SU-DHL-6 (cell line): ENCODE measurements around the gene CRTC2.

Experiments
- H2AFZ ChIP-seq: fragments of 200-600 bp; sonication (generic); 2 replicates; pipeline ENCODE4 v1.6.1; 2014; ENCODE audit warnings: low read depth, mild to moderate bottlenecking, moderate library complexity, mixed read lengths, antibody characterized with exemption, low read length; ENCODE audit not compliant: severe bottlenecking
- H3F3A ChIP-seq: fragments of 200-600 bp; shearing (Covaris generic); 2 replicates; pipeline ENCODE4 v1.6.0; 2016; ENCODE audit warnings: antibody characterized with exemption, mild to moderate bottlenecking; ENCODE audit not compliant: insufficient read depth
- H3K27ac ChIP-seq: fragments of 200-600 bp; sonication (generic); 2 replicates; pipeline ENCODE4 v1.5.1; 2016; ENCODE audit warnings: low read depth, mild to moderate bottlenecking, low read length, moderate library complexity, mixed read lengths
- H3K27me3 ChIP-seq: fragments of 200-600 bp; sonication (generic), shearing (Covaris generic); 2 replicates; pipeline ENCODE4 v1.6.0; 2014; ENCODE audit warnings: mild to moderate bottlenecking, low read length
- H3K36me3 ChIP-seq: fragments of 200-600 bp; sonication (generic); 2 replicates; pipeline ENCODE4 v1.6.1; 2014; ENCODE audit warnings: mild to moderate bottlenecking, low read length, mixed read lengths
- H3K4me2 ChIP-seq: fragments of 300-600, 200-600 bp; shearing (Covaris generic), sonication (generic); 2 replicates; pipeline ENCODE4 v1.6.0; 2014; ENCODE audit warnings: low read length, low read depth, mild to moderate bottlenecking; ENCODE audit not compliant: poor library complexity, severe bottlenecking
- H3K4me3 ChIP-seq: fragments of 200-600 bp; sonication (generic); 2 replicates; pipeline ENCODE4 v1.5.1; 2014; ENCODE audit warnings: antibody characterized with exemption, low read length, mild to moderate bottlenecking, mixed read lengths; ENCODE audit not compliant: insufficient read depth, poor library complexity, severe bottlenecking
- H3K79me2 ChIP-seq: fragments of 200-600 bp; sonication (generic); 2 replicates; pipeline ENCODE4 v1.6.1; 2014; ENCODE audit warnings: mild to moderate bottlenecking, low read length, moderate library complexity; ENCODE audit not compliant: insufficient read depth
- H3K9ac ChIP-seq: fragments of 200-600 bp; sonication (generic); 2 replicates; pipeline ENCODE4 v1.7.0; 2014; ENCODE audit warnings: mild to moderate bottlenecking, low read length
- H3K9me2 ChIP-seq: fragments of 200-600 bp; sonication (generic); replicated peaks from 2 replicates; pipeline ENCODE4 v1.6.1; 2014; ENCODE audit warnings: low read length; ENCODE audit not compliant: insufficient read depth
- H3K9me3 ChIP-seq: fragments of 200-600 bp; sonication (generic); 2 replicates; pipeline ENCODE4 v1.6.1; 2014; ENCODE audit warnings: low read length, mixed read lengths; ENCODE audit not compliant: insufficient read depth
- H4K20me1 ChIP-seq: fragments of 200-600 bp; sonication (generic); 2 replicates; pipeline ENCODE4 v1.6.1; 2014; ENCODE audit warnings: low read depth, mild to moderate bottlenecking, antibody characterized with exemption, low read length, moderate library complexity, mixed read lengths
- EZH2phosphoT487 ChIP-seq: fragments of 200-600 bp; sonication (generic), shearing (Covaris generic); conservative IDR thresholded peaks from 2 replicates; pipeline ENCODE4 v1.6.1; 2018; ENCODE audit warnings: mild to moderate bottlenecking, antibody characterized with exemption, low read length, moderate library complexity, mixed read lengths
- TF ChIP-seq, protein P1 (sequence below): fragments of 200-600 bp; sonication (generic); IDR thresholded peaks from one replicate; pipeline ENCODE4 v1.5.1; 2017; ENCODE audit warnings: antibody characterized with exemption, mild to moderate bottlenecking, low read length, moderate library complexity; ENCODE audit not compliant: insufficient read depth, poor library complexity, severe bottlenecking

The CRTC2 gene

DNA sequence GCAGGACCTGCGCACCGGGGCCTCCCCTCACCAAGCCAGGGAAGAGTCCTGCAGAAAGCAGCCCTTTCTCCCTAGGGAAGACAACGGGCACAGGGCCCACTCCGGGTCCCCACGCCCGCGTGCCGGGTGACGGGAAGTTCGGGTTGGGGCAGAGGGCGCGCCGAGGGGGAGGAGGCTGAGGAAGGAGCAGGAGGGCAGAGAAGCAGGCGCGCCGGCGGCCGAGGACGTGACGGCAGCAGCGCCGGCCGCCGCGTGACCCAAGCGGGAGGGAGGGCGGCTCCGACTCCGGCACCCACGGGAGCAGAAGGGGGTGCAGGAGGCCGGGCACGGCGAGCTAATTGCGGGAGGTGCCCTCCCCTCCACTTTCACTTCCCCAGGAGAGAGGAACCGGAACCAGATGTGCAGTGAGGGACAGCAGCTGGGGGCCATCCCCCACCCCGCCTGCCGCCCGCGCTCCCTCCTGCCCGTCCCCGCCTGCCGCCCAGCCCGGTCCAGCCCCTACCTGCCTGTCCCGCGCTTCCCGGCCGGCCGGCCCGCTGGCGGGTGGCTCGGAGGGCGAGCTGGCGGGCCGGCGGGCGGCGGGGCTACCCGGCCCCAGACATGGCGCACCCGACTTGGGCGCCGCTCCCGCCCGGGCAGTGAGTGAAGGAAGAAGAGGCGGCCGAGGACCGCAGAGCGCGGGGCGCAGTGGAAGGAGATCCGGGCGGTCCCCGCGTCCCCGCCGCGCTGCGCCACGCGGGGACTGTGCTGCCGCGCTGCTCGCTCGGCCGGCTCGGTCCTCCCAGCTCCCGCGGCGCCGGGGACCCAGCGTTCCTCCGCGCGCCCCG is 12.4 kb downstream of the CRTC2 start:
- Histone ChIP-seq H4K20me1 (no peaks in the 10 kb centered on the region), H3K36me3 (peaks cover 5% of the 10 kb centered on the region; the same call in 1 of the 2 replicates), H3K9ac (peak overlapping the region; percentile 86), H3K9me3 (no peaks in the 10 kb centered on the region), H3K4me2 (peak overlapping the region; percentile 97), H3K9me2 (no peaks in the 10 kb centered on the region), H3F3A (peaks cover 32% of the 10 kb centered on the region), H3K27ac (peak overlapping the region; percentile 90), H3K79me2 (peaks cover 31% of the 10 kb centered on the region), H3K27me3 (no peaks in the 10 kb centered on the region), H3K4me3 (peak overlapping the region; percentile 66), H2AFZ (no peak overlapping the region)
- no peak for TF ChIP-seq EZH2phosphoT487
- TF ChIP-seq, protein P1, sequence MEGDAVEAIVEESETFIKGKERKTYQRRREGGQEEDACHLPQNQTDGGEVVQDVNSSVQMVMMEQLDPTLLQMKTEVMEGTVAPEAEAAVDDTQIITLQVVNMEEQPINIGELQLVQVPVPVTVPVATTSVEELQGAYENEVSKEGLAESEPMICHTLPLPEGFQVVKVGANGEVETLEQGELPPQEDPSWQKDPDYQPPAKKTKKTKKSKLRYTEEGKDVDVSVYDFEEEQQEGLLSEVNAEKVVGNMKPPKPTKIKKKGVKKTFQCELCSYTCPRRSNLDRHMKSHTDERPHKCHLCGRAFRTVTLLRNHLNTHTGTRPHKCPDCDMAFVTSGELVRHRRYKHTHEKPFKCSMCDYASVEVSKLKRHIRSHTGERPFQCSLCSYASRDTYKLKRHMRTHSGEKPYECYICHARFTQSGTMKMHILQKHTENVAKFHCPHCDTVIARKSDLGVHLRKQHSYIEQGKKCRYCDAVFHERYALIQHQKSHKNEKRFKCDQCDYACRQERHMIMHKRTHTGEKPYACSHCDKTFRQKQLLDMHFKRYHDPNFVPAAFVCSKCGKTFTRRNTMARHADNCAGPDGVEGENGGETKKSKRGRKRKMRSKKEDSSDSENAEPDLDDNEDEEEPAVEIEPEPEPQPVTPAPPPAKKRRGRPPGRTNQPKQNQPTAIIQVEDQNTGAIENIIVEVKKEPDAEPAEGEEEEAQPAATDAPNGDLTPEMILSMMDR = no peak

DNA sequence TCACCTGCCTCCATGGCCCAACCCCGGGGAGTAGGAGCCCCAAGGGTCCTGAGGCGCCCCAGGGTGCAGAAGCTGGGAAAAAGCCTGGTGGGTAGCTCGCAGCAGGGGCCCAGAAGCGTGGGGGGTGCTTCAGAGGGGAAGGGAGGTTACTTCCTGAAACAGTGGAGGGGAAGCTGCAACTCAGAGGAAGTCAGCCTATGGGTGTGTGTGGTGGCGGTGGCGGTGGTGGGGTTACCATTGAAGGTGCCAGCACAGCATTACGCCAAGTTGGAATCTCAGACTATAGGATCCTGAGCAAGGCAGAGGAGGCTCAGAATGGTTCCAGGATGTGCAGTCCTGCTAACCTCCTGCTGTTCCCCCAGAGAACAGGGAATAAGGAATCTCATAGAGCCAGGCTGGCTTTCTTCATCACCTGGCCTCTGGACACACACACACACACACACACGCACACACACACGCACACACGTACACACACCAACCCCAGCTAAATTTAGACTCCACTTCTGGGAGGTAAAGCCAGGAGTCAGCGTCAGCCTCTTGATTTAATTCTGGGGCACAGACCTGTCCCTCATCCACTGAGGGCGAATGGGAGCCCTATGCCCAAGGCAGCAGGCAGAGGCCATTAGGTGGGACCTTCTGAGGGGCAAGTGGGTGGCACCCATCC is 13.1 kb downstream of the CRTC2 start:
- Histone ChIP-seq H2AFZ (no peak overlapping the region), H3K9ac (peak overlapping the region; percentile 86), H3K9me2 (no peaks in the 10 kb centered on the region), H3K4me3 (peak overlapping the region; percentile 66), H4K20me1 (no peaks in the 10 kb centered on the region), H3K36me3 (no peaks in the 10 kb centered on the region), H3K4me2 (peak overlapping the region; percentile 97), H3K9me3 (no peaks in the 10 kb centered on the region), H3K27ac (peak overlapping the region; percentile 90), H3K27me3 (no peaks in the 10 kb centered on the region), H3K79me2 (peaks cover 31% of the 10 kb centered on the region), H3F3A (peaks cover 26% of the 10 kb centered on the region)
- no peak for TF ChIP-seq EZH2phosphoT487
- TF ChIP-seq, protein P1 = no peak

DNA sequence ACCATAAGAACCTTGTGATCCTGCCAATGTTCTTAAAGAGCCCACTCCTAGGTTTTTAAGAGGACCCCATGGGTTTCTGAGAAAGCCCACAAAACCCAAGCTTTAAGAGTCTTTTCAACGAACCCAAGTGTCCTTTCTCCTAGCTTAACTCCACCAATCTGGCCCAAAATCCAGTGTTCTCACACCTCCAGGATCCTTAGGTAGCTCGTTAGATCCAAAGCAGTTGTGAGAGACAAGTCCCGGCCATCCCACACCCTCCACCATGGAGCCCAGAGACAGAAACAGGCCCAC is 13.6 kb downstream of the CRTC2 start:
- Histone ChIP-seq H3K4me3 (peak overlapping the region; percentile 66), H3K79me2 (peaks cover 31% of the 10 kb centered on the region), H3K9ac (peak overlapping the region; percentile 86), H2AFZ (no peak overlapping the region), H3K4me2 (peak overlapping the region; percentile 97), H3K36me3 (no peaks in the 10 kb centered on the region), H3K27me3 (no peaks in the 10 kb centered on the region), H3K9me2 (no peaks in the 10 kb centered on the region), H3F3A (peaks cover 24% of the 10 kb centered on the region), H3K9me3 (no peaks in the 10 kb centered on the region), H3K27ac (peak overlapping the region; percentile 90), H4K20me1 (no peaks in the 10 kb centered on the region)
- no peak for TF ChIP-seq EZH2phosphoT487
- TF ChIP-seq, protein P1 = no peak
